HG02798 (cell line): Measurements from ENCODE around the gene IL3RA.
A peak's percentile ranks its signal among the peaks of the same experiment; 100 is the strongest.

Experiments used
- ATAC-seq: cut with Tn5 transposase; IDR thresholded peaks from one replicate; pipeline ENCODE4 v1.9.1; 2021; ENCODE audit warnings: mild to moderate bottlenecking; ENCODE audit not compliant: unreplicated experiment, poor library complexity

Gene IL3RA

GRCh38 chrX:1378306-1378759, 41.7 kb downstream of the IL3RA start:
- no peak for ATAC-seq

- ATAC-seq, result no peak
Observed at GRCh38 chrX:1380672-1381233, 44.2 kb downstream of the IL3RA start.

- ATAC-seq, result no peak
Observed at GRCh38 chrX:1384658-1385252, 48.2 kb downstream of the IL3RA start.

GRCh38 chrX:1385253-1386223, 49.0 kb downstream of the IL3RA start:
- no peak for ATAC-seq

- ATAC-seq, result no peak
Observed at GRCh38 chrX:1386338-1387127, 49.9 kb downstream of the IL3RA start.

GRCh38 chrX:1387141-1387776, 50.7 kb downstream of the IL3RA start:
- ATAC-seq, result no peak

GRCh38 chrX:1388651-1389050, 52.1 kb downstream of the IL3RA start:
- no peak for ATAC-seq

GRCh38 chrX:1389181-1389992, 52.8 kb downstream of the IL3RA start:
- ATAC-seq, result no peak

GRCh38 chrX:1389993-1390285, 53.4 kb downstream of the IL3RA start:
- no peak for ATAC-seq

- ATAC-seq, result no peak
Observed at GRCh38 chrX:1390621-1391369, 54.2 kb downstream of the IL3RA start.

- no peak for ATAC-seq
Observed at GRCh38 chrX:1391370-1391706, 54.8 kb downstream of the IL3RA start.

GRCh38 chrX:1391707-1392375, 55.3 kb downstream of the IL3RA start, which contains the start of gene SLC25A6:
Gene SLC25A6 (minus strand): TSS chrX:1392113. CDS start chrX:1392009, 104 bp downstream.
- peak; percentile 93 for ATAC-seq

- peak; percentile 15 for ATAC-seq
Observed at GRCh38 chrX:1392376-1393068, 55.9 kb downstream of the IL3RA start.

GRCh38 chrX:1393871-1394615, 57.5 kb downstream of the IL3RA start:
- ATAC-seq, result no peak

GRCh38 chrX:1394731-1395501, 58.3 kb downstream of the IL3RA start:
- ATAC-seq, result no peak

GRCh38 chrX:1395646-1396216, 59.1 kb downstream of the IL3RA start:
- no peak for ATAC-seq
